GM21737 (cell line): ENCODE results near the gene ATP10A.

Source experiments
- ATAC-seq: cut with Tn5 transposase; IDR thresholded peaks from one replicate; pipeline ENCODE4 v1.9.1; 2021; ENCODE audit warnings: mild to moderate bottlenecking, moderate library complexity; ENCODE audit not compliant: unreplicated experiment

ATP10A gene

GRCh38 chr15:25863111-25863967, at the start of gene ATP10A:
Gene ATP10A (minus strand): TSS chr15:25863327. CDS start chr15:25863096, 231 bp downstream.
- no peak for ATAC-seq

- no peak for ATAC-seq
Measured at GRCh38 chr15:25912035-25912434, 48.9 kb upstream of the ATP10A start.

- no peak for ATAC-seq
Measured at GRCh38 chr15:25910832-25911231, 47.7 kb upstream of the ATP10A start.

GRCh38 chr15:25909806-25910205, 46.7 kb upstream of the ATP10A start:
- ATAC-seq = no peak

- no peak for ATAC-seq
Measured at GRCh38 chr15:25909325-25909724, 46.2 kb upstream of the ATP10A start.

GRCh38 chr15:25905140-25905539, 42.0 kb upstream of the ATP10A start:
- ATAC-seq = no peak

GRCh38 chr15:25903024-25903581, 40.0 kb upstream of the ATP10A start:
- no peak for ATAC-seq

GRCh38 chr15:25901811-25902605, 38.9 kb upstream of the ATP10A start:
- ATAC-seq = no peak

GRCh38 chr15:25900901-25901300, 37.8 kb upstream of the ATP10A start:
- ATAC-seq = no peak

- no peak for ATAC-seq
Measured at GRCh38 chr15:25900431-25900830, 37.3 kb upstream of the ATP10A start.

GRCh38 chr15:25899870-25900269, 36.7 kb upstream of the ATP10A start:
- ATAC-seq = no peak

GRCh38 chr15:25897658-25898057, 34.5 kb upstream of the ATP10A start:
- no peak for ATAC-seq

- ATAC-seq = no peak
Measured at GRCh38 chr15:25894371-25894902, 31.3 kb upstream of the ATP10A start.

- no peak for ATAC-seq
Measured at GRCh38 chr15:25893596-25893995, 30.5 kb upstream of the ATP10A start.

GRCh38 chr15:25892126-25892525, 29.0 kb upstream of the ATP10A start:
- no peak for ATAC-seq

- no peak for ATAC-seq
Measured at GRCh38 chr15:25891081-25891480, 28.0 kb upstream of the ATP10A start.

- ATAC-seq = no peak
Measured at GRCh38 chr15:25890529-25890928, 27.4 kb upstream of the ATP10A start.

GRCh38 chr15:25887870-25888269, 24.7 kb upstream of the ATP10A start:
- ATAC-seq = no peak

GRCh38 chr15:25886498-25887140, 23.5 kb upstream of the ATP10A start:
- ATAC-seq = no peak

- ATAC-seq = no peak
Measured at GRCh38 chr15:25884370-25884769, 21.2 kb upstream of the ATP10A start.
